ENCODE results near the gene PLEKHM3.

The PLEKHM3 gene

DNA sequence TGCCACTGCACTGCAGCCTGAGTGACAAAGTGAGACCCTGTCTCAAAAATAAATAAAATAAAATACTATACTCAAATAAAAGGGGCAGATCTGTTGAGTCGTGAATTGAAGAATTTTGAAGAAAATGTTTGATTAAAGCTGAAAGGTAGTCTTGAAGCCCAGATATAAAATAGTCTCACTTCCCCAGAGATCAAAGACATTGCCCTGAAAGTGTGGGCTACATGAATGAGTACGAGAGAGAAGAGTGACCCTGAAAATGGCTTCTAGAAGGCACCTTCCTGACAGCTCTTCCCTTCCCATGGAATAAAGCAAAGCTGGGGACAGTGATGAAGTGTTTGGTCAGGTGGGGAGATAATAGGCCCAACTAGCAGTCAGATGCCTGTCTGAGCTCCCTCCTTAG lies 241.8 kb downstream of the PLEKHM3 start:
- no peak for DNase-seq

DNA sequence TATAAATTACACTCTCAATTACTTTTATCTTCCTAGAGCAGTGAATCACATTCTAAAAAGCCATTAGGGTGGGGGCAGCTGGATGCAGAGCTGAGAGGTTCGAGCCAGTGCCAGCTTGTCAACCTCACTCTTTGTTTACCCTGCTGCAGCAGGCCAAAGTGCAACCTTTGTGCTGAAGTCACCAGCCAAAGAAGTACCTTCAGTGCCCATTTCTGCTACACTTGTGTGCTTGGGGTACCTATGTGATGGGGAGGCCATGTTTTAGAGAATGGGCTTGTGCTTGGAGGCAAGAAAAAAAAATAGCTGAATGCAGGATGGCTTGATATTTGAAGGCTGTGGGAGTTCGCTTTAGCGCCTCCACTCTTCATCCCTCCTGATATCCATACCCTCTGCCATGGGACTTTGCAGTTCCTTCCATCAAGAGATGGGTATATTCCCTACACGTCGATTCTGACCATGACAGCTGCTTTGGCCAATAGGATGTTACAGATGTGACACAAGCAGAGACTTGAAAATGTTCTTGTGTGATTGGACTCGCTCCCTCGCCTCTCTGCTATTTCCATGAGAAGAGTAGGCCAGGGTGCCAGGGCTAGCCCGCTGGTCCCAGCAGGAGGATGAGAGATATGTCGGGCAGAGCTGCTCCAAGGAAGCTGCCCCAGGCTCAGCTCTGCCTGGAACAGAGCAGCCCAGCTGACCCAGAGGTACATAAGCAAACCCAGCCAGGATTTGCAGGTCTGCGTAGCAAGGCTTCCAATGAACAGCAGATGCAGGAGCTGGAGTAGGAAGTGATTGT lies 242.9 kb downstream of the PLEKHM3 start:
- no peak for DNase-seq

DNA sequence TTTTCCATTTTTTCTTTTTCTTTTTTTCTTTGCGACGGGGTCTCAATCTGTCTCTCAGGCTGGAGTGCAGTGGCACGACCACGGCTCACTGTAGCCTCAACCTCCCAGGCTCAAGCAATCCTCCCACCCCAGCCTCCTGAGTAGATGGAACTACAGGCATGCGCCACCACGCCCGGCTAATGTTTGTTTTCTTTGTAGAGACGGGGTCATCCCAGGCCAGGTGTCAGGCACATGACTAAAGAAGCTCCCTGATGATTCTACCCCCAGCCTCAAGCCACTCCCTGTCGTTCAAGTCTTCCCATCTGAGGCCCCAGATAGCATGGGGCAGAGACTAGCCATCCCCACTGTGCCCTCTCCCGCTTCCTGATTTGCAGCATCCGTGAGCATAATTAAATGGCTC lies 245.8 kb downstream of the PLEKHM3 start:
- no peak for DNase-seq

DNA sequence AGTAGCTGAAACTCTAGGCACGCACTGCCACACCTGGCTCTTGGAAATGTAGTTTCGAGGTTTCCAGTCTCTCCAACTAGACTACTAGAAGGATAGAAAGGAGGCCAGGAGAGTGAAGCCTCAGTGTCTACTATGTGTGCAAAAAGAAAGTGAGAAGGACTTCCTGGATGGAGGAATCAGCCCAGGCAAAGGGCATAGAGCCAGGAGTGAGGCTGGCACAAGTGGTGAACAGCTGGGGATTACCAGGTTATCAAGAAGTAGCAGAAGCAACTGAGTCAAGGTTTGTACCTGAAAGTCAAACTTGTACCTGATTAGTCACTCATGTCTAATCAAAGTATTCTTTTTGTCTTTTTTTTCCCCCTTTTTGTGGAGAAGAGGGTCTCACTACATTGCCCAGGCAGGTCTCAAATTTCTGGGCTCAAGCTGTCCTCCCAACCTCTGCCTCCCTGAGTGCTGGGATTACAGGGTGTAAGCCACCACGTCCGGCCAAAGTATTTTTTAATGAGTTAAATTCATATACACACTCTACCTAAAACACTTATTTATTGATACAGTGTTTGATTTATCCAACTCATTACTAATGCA lies 246.9 kb downstream of the PLEKHM3 start:
- no peak for DNase-seq

DNA sequence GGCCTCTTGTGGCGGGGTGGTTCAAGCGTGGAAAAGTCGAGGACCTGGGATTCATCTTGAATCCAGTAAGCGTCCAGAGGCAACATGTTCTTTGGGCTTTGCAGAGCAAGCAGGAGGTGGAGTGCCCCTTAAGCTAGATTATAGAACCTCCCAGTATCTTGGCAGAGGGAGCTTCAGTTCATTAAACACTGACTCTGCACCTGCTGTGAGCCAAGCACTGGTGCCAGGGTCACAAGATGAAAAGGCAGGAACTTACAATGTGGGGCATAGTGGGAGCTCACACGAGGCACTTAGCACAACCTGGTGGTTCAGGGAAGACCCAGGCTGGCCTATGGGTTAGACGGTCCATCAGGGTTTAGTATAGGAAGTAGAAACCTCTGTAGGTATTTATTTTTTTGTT lies 248.2 kb downstream of the PLEKHM3 start:
- DNase-seq: no peak

DNA sequence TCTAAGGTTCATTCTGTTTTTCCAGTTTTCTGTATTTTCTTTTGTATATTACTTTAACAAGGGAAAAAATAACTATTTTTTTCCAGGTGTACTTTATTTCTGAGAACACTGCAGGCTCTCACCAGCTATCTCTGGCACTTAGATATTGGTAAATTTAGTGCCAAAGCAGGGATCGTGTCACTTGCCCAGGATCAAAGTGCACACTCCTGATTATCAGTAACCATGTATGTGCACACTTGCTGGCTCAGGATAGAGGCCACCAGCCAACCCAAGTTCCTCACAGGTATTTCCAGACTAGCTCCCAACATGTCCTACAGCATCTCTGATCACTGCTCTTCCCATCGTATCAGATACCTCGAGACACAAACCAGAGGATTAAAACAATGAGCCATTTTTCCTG lies 249.9 kb downstream of the PLEKHM3 start:
- no peak for DNase-seq

DNA sequence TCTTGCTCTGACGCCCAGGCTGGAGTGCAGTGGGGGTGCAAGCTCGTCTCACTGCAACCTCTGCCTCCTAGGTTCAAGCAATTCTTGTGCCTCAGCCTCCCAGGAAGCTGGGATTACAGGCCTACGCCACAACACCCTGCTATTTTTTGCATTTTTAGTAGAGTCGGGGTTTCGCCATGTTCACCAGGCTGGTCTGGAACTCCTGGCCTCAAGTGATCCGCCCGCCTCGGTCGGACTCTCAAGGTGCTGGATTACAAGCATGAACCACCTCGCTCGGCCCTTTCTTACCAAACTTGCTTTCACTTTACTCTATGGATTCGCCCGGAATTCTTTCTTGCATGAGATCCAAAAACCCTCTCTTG lies 252.5 kb downstream of the PLEKHM3 start:
- no peak for DNase-seq

DNA sequence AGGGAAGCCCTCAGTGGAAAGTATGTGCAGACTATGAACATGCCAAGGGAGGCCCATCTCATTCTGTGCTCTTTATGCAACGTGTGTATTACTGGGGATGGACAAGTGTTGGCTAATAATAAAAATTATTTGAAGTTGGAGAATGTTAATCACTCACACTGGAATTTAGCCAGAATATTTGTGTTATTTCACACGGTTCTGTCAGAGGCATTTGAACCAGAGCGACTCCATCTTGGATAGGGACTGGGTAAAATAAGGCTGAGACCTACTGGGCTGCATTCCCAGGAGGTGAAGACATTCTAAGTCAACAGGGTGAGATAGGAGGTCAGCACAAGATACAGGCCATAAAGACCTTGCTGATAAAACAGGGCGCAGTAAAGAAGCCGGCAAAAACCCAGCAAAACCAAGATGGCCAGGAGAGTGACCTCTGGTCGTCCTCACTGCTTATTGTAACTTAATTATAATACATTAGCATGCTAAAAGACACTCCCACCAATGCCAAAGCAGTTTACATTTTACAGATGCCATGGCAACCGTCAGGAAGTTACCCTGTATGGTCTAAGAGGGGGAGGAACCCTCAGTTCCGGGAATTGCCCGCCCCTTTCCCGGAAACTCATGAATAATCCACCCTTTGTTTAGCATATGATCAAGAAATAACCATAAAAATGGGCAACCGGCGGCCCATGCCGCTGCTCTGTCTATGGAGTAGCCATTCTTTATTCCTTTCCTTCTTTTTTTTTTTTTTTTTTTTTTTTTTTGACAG lies 253.1 kb downstream of the PLEKHM3 start:
- peak; percentile 30 for DNase-seq

DNA sequence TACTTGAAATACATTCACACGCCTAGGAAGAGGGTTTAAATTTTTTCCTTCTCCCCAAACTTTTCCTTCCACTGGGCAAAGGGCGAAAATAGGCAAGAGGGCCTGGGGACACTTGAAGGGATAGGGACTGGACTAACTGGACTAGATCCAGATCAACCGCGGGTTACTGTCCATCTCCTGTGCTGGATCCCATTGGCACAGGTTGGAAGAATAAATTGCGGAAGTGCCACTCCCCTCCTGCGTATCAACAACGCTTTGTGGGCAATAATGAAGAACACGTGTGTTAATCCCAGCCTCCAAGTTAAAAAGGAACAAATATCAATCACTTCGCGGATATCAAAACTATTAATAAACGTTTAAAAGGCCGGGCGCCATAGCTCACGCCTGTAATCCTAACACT lies 253.9 kb downstream of the PLEKHM3 start:
- DNase-seq: no peak

Data from stimulated activated CD4-positive, alpha-beta T cell treated with anti-CD3 and anti-CD28 coated beads, Interleukin-15, amount 100 ng/mL, for 24 hours (primary cell).